Lower leg skin (tissue), 3 donors: ENCODE data around the gene FAM240A.

Experiments used
- CTCF ChIP-seq, 3 donors: fragments of 450-650 bp; IDR thresholded peaks; one replicate each; pipeline ENCODE4 v1.5.1; 2016; ENCODE audit warnings: antibody characterized with exemption in 3 of 3, mild to moderate bottlenecking in 3 of 3, moderate library complexity in 2 of 3
- POLR2A ChIP-seq, 2 donors: fragments of 450-650 bp; IDR thresholded peaks; one replicate each; pipeline ENCODE4 v1.6.1; 2016 to 2017; ENCODE audit warnings: antibody characterized with exemption in 2 of 2, mild to moderate bottlenecking in 1 of 2, moderate library complexity in 1 of 2

DNA sequence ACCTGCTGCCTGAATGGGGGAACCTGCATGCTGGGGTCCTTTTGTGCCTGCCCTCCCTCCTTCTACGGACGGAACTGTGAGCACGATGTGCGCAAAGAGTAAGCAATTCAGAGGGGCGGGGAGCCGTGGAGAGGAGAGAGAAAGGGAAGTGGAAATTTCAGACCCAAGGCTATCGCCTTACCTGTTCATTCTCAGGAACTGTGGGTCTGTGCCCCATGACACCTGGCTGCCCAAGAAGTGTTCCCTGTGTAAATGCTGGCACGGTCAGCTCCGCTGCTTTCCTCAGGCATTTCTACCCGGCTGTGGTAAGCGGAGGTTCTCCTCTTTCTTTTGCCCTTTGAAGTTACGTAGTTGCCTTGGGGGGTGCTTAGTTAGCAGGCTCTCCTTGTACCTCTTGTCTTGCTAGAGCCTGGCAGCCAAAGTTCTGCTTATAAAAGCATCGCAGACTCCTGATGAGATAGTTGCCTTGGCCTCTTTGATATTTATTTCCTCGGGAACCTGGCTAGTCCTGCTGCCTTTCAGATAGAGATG is 32.5 kb upstream of the FAM240A start:
- TF ChIP-seq CTCF (IDR thresholded peaks at IDR 0.05) (no peak), POLR2A (IDR thresholded peaks at IDR 0.05) (no peak)
